Islet precursor cell (in vitro differentiated cells): ENCODE data around the gene GPR52.
"Not testable (repeated sequence)": the region's sequence is repeated elsewhere in the genome, so short reads cannot be mapped to it uniquely, and the experiment has no call there.

Experiments
- DNase-seq: peaks from one replicate; pipeline ENCODE4 v3.0.0-alpha.2; 2018

Gene GPR52

GRCh38 chr1:174447866-174448530 is at the start of gene GPR52:
Gene GPR52, plus strand, starts transcription at chr1:174447964. Its CDS starts 148 bp downstream, at chr1:174448112.
- no peak for DNase-seq

GRCh38 chr1:174398246-174398645 is 49.5 kb upstream of the GPR52 start:
- DNase-seq: no peak

- DNase-seq: no peak
These were observed 48.6 kb upstream of the GPR52 start for GRCh38 chr1:174399211-174399610.

GRCh38 chr1:174401075-174401474 is 46.7 kb upstream of the GPR52 start:
- no peak for DNase-seq

GRCh38 chr1:174405219-174405618 is 42.5 kb upstream of the GPR52 start:
- no peak for DNase-seq

- no peak for DNase-seq
These were observed 41.3 kb upstream of the GPR52 start for GRCh38 chr1:174406421-174406820.

- no peak for DNase-seq
These were observed 40.1 kb upstream of the GPR52 start for GRCh38 chr1:174407665-174408064.

- no peak for DNase-seq
These were observed 39.6 kb upstream of the GPR52 start for GRCh38 chr1:174408146-174408545.

- DNase-seq: not testable (repeated sequence)
These were observed 38.0 kb upstream of the GPR52 start for GRCh38 chr1:174409801-174410200.

GRCh38 chr1:174413632-174414031 is 34.1 kb upstream of the GPR52 start:
- DNase-seq: no peak

- no peak for DNase-seq
These were observed 33.6 kb upstream of the GPR52 start for GRCh38 chr1:174414203-174414602.

GRCh38 chr1:174415506-174415905 is 32.3 kb upstream of the GPR52 start:
- no peak for DNase-seq

- DNase-seq: no peak
These were observed 29.8 kb upstream of the GPR52 start for GRCh38 chr1:174417921-174418320.

- no peak for DNase-seq
These were observed 22.6 kb upstream of the GPR52 start for GRCh38 chr1:174425121-174425520.

- DNase-seq: no peak
These were observed 21.6 kb upstream of the GPR52 start for GRCh38 chr1:174426153-174426552.

GRCh38 chr1:174428033-174428432 is 19.7 kb upstream of the GPR52 start:
- no peak for DNase-seq

GRCh38 chr1:174428739-174429138 is 19.0 kb upstream of the GPR52 start:
- DNase-seq: no peak

GRCh38 chr1:174433451-174433850 is 14.3 kb upstream of the GPR52 start:
- DNase-seq: no peak

GRCh38 chr1:174445351-174445750 is 2.4 kb upstream of the GPR52 start:
- DNase-seq: no peak

- DNase-seq: peak; percentile 61
These were observed 1.9 kb upstream of the GPR52 start for GRCh38 chr1:174445817-174446216.

- DNase-seq: no peak
These were observed 743 bp downstream of the GPR52 start for GRCh38 chr1:174448531-174448883.

- no peak for DNase-seq
These were observed 1.2 kb downstream of the GPR52 start for GRCh38 chr1:174448974-174449373.

GRCh38 chr1:174451408-174451807 is 3.6 kb downstream of the GPR52 start:
- DNase-seq: no peak

- no peak for DNase-seq
These were observed 18.1 kb downstream of the GPR52 start for GRCh38 chr1:174465855-174466254.

- DNase-seq: no peak
These were observed 18.8 kb downstream of the GPR52 start for GRCh38 chr1:174466607-174467006.
